Measurements from ENCODE around the gene NMRAL1. TPM values are rescaled to one million over a fixed set of nuclear protein-coding genes. Genes with fewer than 3 reads are reported as not detected.

Gene NMRAL1
- total RNA-seq, 1 donor from 2014 or later: 47.1 TPM

DNA sequence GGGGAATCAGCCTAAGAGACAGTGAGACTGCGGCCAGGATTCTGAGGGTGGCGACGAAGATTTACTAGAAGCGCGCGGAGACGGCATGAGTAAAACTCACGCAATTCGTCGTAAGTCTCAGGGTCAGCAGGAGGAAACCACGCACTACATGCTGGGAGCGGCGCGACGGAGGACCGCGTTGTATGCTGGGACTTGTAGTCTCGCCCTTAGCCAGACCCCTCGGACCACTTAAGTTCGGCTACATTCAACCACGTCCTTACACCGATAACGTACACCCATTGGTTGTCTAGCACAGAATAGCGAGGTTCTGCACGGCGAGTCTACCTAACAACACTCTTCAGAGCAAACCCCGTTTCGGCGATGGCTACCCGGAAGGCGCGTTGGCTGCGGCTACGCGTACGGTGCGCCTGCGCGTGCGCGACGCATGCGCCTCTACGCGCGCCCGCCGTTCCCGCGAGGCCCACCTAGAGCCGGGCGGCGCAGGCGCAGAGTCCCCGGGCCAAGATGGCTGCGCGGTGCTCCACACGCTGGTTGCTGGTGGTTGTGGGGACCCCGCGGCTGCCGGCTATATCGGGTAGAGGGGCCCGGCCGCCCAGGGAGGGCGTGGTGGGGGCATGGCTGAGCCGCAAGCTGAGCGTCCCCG is 48.9 kb downstream of the NMRAL1 start, which contains the start of gene DNAJA3:
Gene DNAJA3 (plus strand): TSS at position 491 of the 643 bp plus-strand sequence. CDS start 14 bp downstream, at position 505.
- peaks cover 10% of the 10 kb centered on the region for H3K36me3 Mint-ChIP-seq
- H3K4me1 Mint-ChIP-seq: peaks cover 18% of the 10 kb centered on the region
- H3K9me3 Mint-ChIP-seq: no peaks in the 10 kb centered on the region
- H3K4me2 ChIP-seq: peak within 1 kb of the TSS; percentile 90
- H3F3A ChIP-seq (ENCODE audit: low read depth): no peaks in the 10 kb centered on the region
- DNase-seq (ENCODE audit: low spot score): peak; percentile 98
- H3K4me1 ChIP-seq: peaks cover 8% of the 10 kb centered on the region
- peaks cover 51% of the 10 kb centered on the region for H3K79me2 ChIP-seq (ENCODE audit: low read depth)
- H2AFZ ChIP-seq (replicated peaks): peak within 1 kb of the TSS; percentile 100
- H3K9ac ChIP-seq: peak within 1 kb of the TSS; percentile 85
- H4K20me1 ChIP-seq (ENCODE audit: low read depth): peaks cover 14% of the 10 kb centered on the region
- no peaks in the 10 kb centered on the region for H3K36me3 ChIP-seq
- H3K4me3 ChIP-seq: peak within 1 kb of the TSS; percentile 84
- no peaks in the 10 kb centered on the region for H3K27me3 Mint-ChIP-seq (ENCODE audit: insufficient read depth, low read depth)
- H3K27ac ChIP-seq: no peak within 1 kb of the TSS
- TF ChIP-seq EZH2phosphoT487 (IDR thresholded peaks at IDR 0.05): no peak
- TF ChIP-seq EZH2 (IDR thresholded peaks at IDR 0.05): no peak
- TF ChIP-seq, protein P1, sequence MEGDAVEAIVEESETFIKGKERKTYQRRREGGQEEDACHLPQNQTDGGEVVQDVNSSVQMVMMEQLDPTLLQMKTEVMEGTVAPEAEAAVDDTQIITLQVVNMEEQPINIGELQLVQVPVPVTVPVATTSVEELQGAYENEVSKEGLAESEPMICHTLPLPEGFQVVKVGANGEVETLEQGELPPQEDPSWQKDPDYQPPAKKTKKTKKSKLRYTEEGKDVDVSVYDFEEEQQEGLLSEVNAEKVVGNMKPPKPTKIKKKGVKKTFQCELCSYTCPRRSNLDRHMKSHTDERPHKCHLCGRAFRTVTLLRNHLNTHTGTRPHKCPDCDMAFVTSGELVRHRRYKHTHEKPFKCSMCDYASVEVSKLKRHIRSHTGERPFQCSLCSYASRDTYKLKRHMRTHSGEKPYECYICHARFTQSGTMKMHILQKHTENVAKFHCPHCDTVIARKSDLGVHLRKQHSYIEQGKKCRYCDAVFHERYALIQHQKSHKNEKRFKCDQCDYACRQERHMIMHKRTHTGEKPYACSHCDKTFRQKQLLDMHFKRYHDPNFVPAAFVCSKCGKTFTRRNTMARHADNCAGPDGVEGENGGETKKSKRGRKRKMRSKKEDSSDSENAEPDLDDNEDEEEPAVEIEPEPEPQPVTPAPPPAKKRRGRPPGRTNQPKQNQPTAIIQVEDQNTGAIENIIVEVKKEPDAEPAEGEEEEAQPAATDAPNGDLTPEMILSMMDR (IDR thresholded peaks at IDR 0.05): no peak
- no peaks in the 10 kb centered on the region for H3K9me3 ChIP-seq (ENCODE audit: low read depth)
- peak within 1 kb of the TSS; percentile 99 for H3K27ac Mint-ChIP-seq
- no peaks in the 10 kb centered on the region for H3K27me3 ChIP-seq
- peak within 1 kb of the TSS; percentile 97 for H3K4me3 Mint-ChIP-seq

DNA sequence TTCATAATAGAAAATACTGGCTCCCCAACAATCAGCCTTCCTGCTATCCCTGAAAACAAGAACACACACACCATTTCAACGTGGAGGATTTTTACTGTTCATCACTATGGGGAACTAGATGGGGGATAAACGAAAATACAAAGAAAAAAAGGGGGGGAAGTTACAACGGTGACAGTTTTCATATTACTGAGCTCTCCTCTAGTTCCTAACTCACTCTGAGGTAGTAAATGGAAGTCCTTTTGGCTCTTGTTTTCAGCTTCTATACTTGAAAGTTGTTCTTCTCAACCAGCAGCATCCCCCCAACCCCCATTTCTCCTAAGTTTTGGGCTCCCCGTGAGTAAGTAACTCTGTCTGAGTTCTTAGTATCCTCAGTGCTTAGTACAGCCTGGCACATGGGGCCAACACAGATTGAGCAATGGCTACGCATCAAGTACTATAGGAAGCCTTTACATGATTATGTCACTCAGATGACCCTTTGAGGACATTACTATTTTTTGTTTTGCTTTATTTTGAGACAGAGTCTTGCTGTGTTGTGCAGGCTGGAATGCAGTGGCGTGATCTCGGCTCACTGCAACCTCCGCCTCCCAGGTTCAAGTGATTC is 53.8 kb downstream of the NMRAL1 start:
- H3K4me1 Mint-ChIP-seq: peaks cover 8% of the 10 kb centered on the region
- no peak overlapping the region for H3K27ac ChIP-seq
- H3K4me3 ChIP-seq: no peak overlapping the region
- H3K36me3 Mint-ChIP-seq: no peaks in the 10 kb centered on the region
- H3K27me3 Mint-ChIP-seq (ENCODE audit: insufficient read depth, low read depth): peaks cover 5% of the 10 kb centered on the region
- no peak overlapping the region for H3K4me3 Mint-ChIP-seq
- H3K79me2 ChIP-seq (ENCODE audit: low read depth): peaks cover 7% of the 10 kb centered on the region
- no peaks in the 10 kb centered on the region for H3K36me3 ChIP-seq
- no peak overlapping the region for H3K4me2 ChIP-seq
- DNase-seq (ENCODE audit: low spot score): no peak
- peaks cover 3% of the 10 kb centered on the region for H3K4me1 ChIP-seq
- no peak overlapping the region for H3K27ac Mint-ChIP-seq
- TF ChIP-seq EZH2 (IDR thresholded peaks at IDR 0.05): no peak
- no peak for TF ChIP-seq EZH2phosphoT487 (IDR thresholded peaks at IDR 0.05)
- TF ChIP-seq, protein P1 (IDR thresholded peaks at IDR 0.05): no peak
- peaks cover under 1% of the 10 kb centered on the region for H4K20me1 ChIP-seq (ENCODE audit: low read depth)
- H3K27me3 ChIP-seq: peaks cover 15% of the 10 kb centered on the region
- no peak overlapping the region for H3K9ac ChIP-seq
- no peak overlapping the region for H2AFZ ChIP-seq (replicated peaks)
- peaks cover 8% of the 10 kb centered on the region for H3F3A ChIP-seq (ENCODE audit: low read depth)
- H3K9me3 ChIP-seq (ENCODE audit: low read depth): no peaks in the 10 kb centered on the region
- no peaks in the 10 kb centered on the region for H3K9me3 Mint-ChIP-seq

DNA sequence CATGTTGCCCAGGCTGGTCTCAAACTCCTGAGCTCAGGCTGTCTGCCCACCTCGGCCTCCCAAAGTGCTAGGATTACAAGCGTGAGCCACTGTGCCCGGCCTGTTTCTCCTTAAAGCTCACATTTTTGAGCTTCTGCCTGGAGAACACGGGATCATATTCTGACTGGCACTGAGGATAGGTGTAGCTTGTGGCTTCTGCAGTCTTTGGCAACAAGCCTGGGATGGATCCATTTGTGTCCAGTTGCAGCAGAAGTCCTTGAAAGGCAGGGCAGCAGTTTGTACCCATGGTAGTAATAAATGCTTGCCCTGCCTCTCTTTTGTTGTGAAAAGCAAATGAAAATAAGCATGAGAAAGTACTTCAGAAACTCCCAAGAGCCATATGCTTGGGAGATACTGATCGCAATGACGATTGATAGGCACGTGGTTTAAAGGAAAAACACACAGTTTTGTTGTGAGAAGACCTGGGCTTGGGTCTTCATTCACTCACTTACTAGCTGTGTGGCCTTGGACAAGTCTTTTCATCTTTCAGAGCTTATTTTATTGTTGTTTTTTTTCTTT is 54.9 kb downstream of the NMRAL1 start:
- Mint-ChIP-seq H3K9me3 (no peaks in the 10 kb centered on the region), H3K4me1 (peaks cover 10% of the 10 kb centered on the region), H3K36me3 (no peaks in the 10 kb centered on the region), H3K27ac (no peak overlapping the region), H3K4me3 (no peak overlapping the region), H3K27me3 (ENCODE audit: insufficient read depth, low read depth) (peaks cover 5% of the 10 kb centered on the region)
- Histone ChIP-seq H3K9ac (no peak overlapping the region), H4K20me1 (ENCODE audit: low read depth) (peaks cover 5% of the 10 kb centered on the region), H3K4me2 (no peak overlapping the region), H3K4me1 (peaks cover 3% of the 10 kb centered on the region), H2AFZ (replicated peaks) (no peak overlapping the region), H3K27ac (no peak overlapping the region), H3K36me3 (no peaks in the 10 kb centered on the region), H3K9me3 (ENCODE audit: low read depth) (no peaks in the 10 kb centered on the region), H3F3A (ENCODE audit: low read depth) (peaks cover 14% of the 10 kb centered on the region), H3K79me2 (ENCODE audit: low read depth) (peaks cover 1% of the 10 kb centered on the region), H3K27me3 (peaks cover 15% of the 10 kb centered on the region), H3K4me3 (no peak overlapping the region)
- no peak for DNase-seq (ENCODE audit: low spot score)
- TF ChIP-seq EZH2phosphoT487 (IDR thresholded peaks at IDR 0.05) (no peak), EZH2 (IDR thresholded peaks at IDR 0.05) (no peak)
- TF ChIP-seq, protein P1 (IDR thresholded peaks at IDR 0.05): no peak
